Esophagus squamous epithelium (tissue), 4 donors: ENCODE measurements around the gene PLSCR3.

Source experiments
- CTCF ChIP-seq, 6 experiments: fragments of 450-650 bp in 4 of 6; fragments of 200-600 bp in 2 of 6; sonication (generic) in 2 of 6; IDR thresholded peaks; one replicate each; pipeline ENCODE4 v1.5.1; 2016 to 2019; ENCODE audit warnings: antibody characterized with exemption in 6 of 6, mild to moderate bottlenecking in 4 of 6, moderate library complexity in 4 of 6
- POLR2A ChIP-seq, 4 donors: fragments of 450-650 bp; IDR thresholded peaks; one replicate each; pipeline ENCODE4 v1.6.1; 2017; ENCODE audit warnings: antibody characterized with exemption in 4 of 4, mild to moderate bottlenecking in 4 of 4, moderate library complexity in 3 of 4

GRCh38 chr17:7404737-7405349 is 10.5 kb upstream of the PLSCR3 start:
- TF ChIP-seq CTCF (IDR thresholded peaks at IDR 0.05) (no peak), POLR2A (IDR thresholded peaks at IDR 0.05) (peak in 2 of 4 donors; percentile 63 to 66)
